ENCODE results near the gene SFI1. TPM values are rescaled to one million over a fixed set of nuclear protein-coding genes. Genes with fewer than 3 reads are reported as not detected.

The SFI1 gene
- total and polyA plus RNA-seq, 4 donors = 3.1 to 16.2 (median 7.4) TPM

- no peak overlapping the region for H3K4me3 ChIP-seq (ENCODE audit: low read depth in 1 of 3, low read length in 3 of 3)
- H3K27me3 ChIP-seq (ENCODE audit: control insufficient read depth in 4 of 4, insufficient read depth in 4 of 4, low read length in 3 of 4) = no peaks in the 10 kb centered on the region
- H3K9ac ChIP-seq (ENCODE audit: low read depth in 1 of 2, low read length in 2 of 2) = no peak overlapping the region
- H3K36me3 ChIP-seq (ENCODE audit: control insufficient read depth in 4 of 4, insufficient read depth in 3 of 4, low read depth in 1 of 4, low read length in 3 of 4) = no peaks in the 10 kb centered on the region
- WGBS = 84% methylated on average over 8 of the region's 8 CpGs
- H3K9me3 ChIP-seq (ENCODE audit: control insufficient read depth in 4 of 4, low read length in 3 of 4) = no peaks in the 10 kb centered on the region
- H3K4me1 ChIP-seq (ENCODE audit: control insufficient read depth in 4 of 4, insufficient read depth in 4 of 4, low read length in 3 of 4) = no peaks in the 10 kb centered on the region
- TF ChIP-seq GABPA (IDR thresholded peaks at IDR 0.05 in 1 of 2, conservative IDR thresholded peaks at IDR 0.05 in 1 of 2) (no peak), NR2F2 (IDR thresholded peaks at IDR 0.05) (no peak), SP1 (IDR thresholded peaks at IDR 0.05) (no peak), EGR1 (IDR thresholded peaks at IDR 0.05; ENCODE audit: low read depth in 2 of 2) (no peak), RXRA (IDR thresholded peaks at IDR 0.05) (no peak), TAF1 (conservative IDR thresholded peaks at IDR 0.05) (no peak), FOXA1 (IDR thresholded peaks at IDR 0.05) (no peak), RAD21 (IDR thresholded peaks at IDR 0.05) (no peak), REST (IDR thresholded peaks at IDR 0.05) (no peak), HNF4A (conservative IDR thresholded peaks at IDR 0.05) (no peak), HNF4G (IDR thresholded peaks at IDR 0.05) (no peak), ZBTB33 (IDR thresholded peaks at IDR 0.05) (no peak), FOXA2 (IDR thresholded peaks at IDR 0.05) (no peak), MAX (IDR thresholded peaks at IDR 0.05) (no peak), CTCF (IDR thresholded peaks at IDR 0.05; ENCODE audit: low read depth, low read length, missing input control) (no peak), ATF3 (IDR thresholded peaks at IDR 0.05) (no peak), JUND (IDR thresholded peaks at IDR 0.05) (no peak)
- no peak for DNase-seq (ENCODE audit: low spot score)
- H3K27ac ChIP-seq (ENCODE audit: low read depth in 1 of 2, low read length in 2 of 2) = no peak overlapping the region
Observed at GRCh38 chr22:31537019-31537535, 40.7 kb downstream of the SFI1 start.

All from liver (tissue), 9 donors.